MCF 10A (cell line): ENCODE data around the gene DCUN1D4. TPM values are rescaled to one million over a fixed set of nuclear protein-coding genes. Genes with fewer than 3 reads are reported as not detected.

ENCODE experiments used
- BruUV-seq: library from RNA; stranded (reverse); fragments of 400-500 nt; replicated peaks from 2 replicates; lab custom pipeline; 2021; lab: Mats Ljungman, UMichigan
- CTCF ChIA-PET: fragments of 300-600 bp; sonication (Branson Sonifier 250); formaldehyde crosslinking; extraction: SDS; loops from one replicate; lab custom pipeline; 2021; ENCODE audit warnings: antibody characterized with exemption, inconsistent platforms; lab: Yijun Ruan, JAX
- POLR2A ChIA-PET: fragments of 300-600, 350-650 bp; sonication (Branson Sonifier 250); formaldehyde crosslinking; extraction: SDS; loops from one replicate; lab custom pipeline; 2020; ENCODE audit warnings: antibody characterized with exemption, inconsistent platforms; lab: Yijun Ruan, JAX
- DNase-seq: peaks from one replicate; pipeline ENCODE4 v3.0.0-alpha.2; 2018; ENCODE audit not compliant: unreplicated experiment
- H3K27ac Mint-ChIP-seq: one replicate; pipeline ENCODE4 v1.8.0; 2022; ENCODE audit warnings: mild to moderate bottlenecking, low read depth, mixed read lengths; ENCODE audit not compliant: unreplicated experiment
- H3K27me3 Mint-ChIP-seq: one replicate; pipeline ENCODE4 v1.8.0; 2022; ENCODE audit warnings: mixed read lengths; ENCODE audit not compliant: insufficient read depth, unreplicated experiment
- H3K36me3 Mint-ChIP-seq: one replicate; pipeline ENCODE4 v1.8.0; 2022; ENCODE audit warnings: mild to moderate bottlenecking, moderate library complexity, mixed read lengths; ENCODE audit not compliant: insufficient read depth, unreplicated experiment
- H3K4me1 Mint-ChIP-seq: one replicate; pipeline ENCODE4 v1.8.0; 2022; ENCODE audit warnings: mixed read lengths; ENCODE audit not compliant: insufficient read depth, unreplicated experiment
- H3K4me3 Mint-ChIP-seq: one replicate; pipeline ENCODE4 v1.8.0; 2022; ENCODE audit warnings: mild to moderate bottlenecking, moderate library complexity, mixed read lengths; ENCODE audit not compliant: unreplicated experiment
- H3K9me3 Mint-ChIP-seq: one replicate; pipeline ENCODE4 v1.8.0; 2022; ENCODE audit warnings: mixed read lengths; ENCODE audit not compliant: unreplicated experiment
- CTCF ChIP-seq: fragments of 200-600 bp; IDR thresholded peaks from one replicate; pipeline ENCODE4 v1.8.0; 2022; ENCODE audit warnings: antibody characterized with exemption, mild to moderate bottlenecking; ENCODE audit not compliant: unreplicated experiment
- intact Hi-C: fragments of 100-400 bp; cut with micrococcal nuclease; formaldehyde crosslinking; loops from 2 replicates; pipeline ENCODE4 v1.14.1; 2022
- total RNA-seq: library from RNA; stranded (reverse); gene quantifications from 2 replicates; pipeline ENCODE4 v1.2.3, GENCODE V29; 2022

DCUN1D4 gene
- total RNA-seq, 1 experiment from 2014 or later: 88.0 TPM

DNA sequence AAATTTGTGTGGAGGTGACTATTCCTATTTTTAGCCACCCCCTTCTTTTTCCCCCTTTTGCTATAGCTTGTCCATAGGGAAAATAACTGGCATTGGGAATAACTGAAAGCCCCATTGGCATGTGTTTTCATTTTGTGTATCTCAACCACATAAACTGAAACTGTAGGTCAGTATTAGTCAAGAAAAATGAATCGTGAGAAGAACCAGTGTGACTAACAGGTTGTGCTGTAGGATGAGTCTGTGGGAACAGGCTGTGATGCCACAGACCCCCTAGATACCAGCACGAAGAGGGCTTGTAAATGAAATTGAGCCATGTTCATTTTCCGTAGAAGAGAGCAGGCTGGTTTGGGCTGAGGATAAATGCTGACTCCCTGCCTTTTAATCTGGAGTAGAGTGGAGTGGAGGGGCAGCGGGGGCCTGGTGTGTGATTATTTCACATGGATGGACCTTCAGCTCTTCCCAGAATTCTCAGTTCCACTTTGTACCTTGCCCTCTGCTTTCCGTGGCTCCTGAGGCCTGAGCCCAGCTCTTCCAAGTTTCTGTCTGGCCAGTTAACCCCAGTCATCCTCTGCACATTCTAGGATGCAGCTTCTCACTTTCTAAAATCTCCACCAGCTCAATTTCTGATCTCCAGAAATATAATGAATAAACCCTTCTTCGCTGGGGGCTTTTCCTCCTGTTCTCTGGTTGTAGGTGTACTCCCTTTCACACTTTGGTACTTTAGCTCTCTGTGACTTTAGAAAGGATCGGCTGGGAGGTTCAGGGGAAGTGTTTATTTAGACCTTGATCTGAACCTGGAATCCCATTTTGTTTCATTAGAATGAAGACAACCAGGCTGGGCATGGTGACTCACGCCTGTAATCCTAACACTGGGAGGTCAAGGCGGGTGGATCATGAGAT is 37.3 kb downstream of the DCUN1D4 start:
- Mint-ChIP-seq H3K9me3 (no peaks in the 10 kb centered on the region), H3K4me3 (no peak overlapping the region), H3K36me3 (peaks cover 77% of the 10 kb centered on the region), H3K27me3 (no peaks in the 10 kb centered on the region), H3K4me1 (peaks cover 8% of the 10 kb centered on the region), H3K27ac (no peak overlapping the region)
- TF ChIP-seq CTCF: no peak
- intact Hi-C loops: no loop called here
- BruUV-seq: no TSS peak
- DNase-seq: no peak
- POLR2A ChIA-PET: interaction anchor here (0.7 to 1.3 kb wide), 3 partner anchors 9 to 10 kb away, joined by 3 to 4 read pairs (median 3); no protein-coding TSS in a partner anchor
- CTCF ChIA-PET: interaction anchor here (0.7 to 2.8 kb wide), 2 partner anchors 16 to 38 kb away, joined by 3 to 15 read pairs; no protein-coding TSS in a partner anchor

DNA sequence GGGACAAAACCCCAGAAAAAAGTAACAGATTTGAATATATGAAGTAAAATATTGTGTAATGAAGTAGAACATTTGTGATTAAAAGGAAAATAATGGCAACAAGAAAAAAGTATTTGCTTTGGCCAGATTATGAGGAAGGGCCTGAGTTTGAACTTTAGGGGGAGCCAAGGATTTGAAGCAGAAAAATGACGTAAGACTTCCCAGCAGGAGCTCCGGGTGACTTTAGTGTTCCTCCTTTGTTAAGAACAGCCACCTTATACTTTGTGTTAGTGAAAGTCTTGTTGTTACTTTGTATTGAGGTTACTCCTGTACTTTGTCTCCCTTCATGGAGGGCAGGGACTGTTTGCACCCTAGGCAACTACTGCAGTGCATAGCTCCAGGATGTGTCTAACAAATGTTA is 41.1 kb downstream of the DCUN1D4 start:
- H3K36me3 Mint-ChIP-seq: peaks cover 72% of the 10 kb centered on the region
- no peak for TF ChIP-seq CTCF
- no peak for DNase-seq
- POLR2A ChIA-PET: interaction anchor here (1.6 kb wide), 1 partner anchor 12 kb away, joined by 5 read pairs; no protein-coding TSS in a partner anchor
- no TSS peak for BruUV-seq
- no peak overlapping the region for H3K4me3 Mint-ChIP-seq
- no peak overlapping the region for H3K27ac Mint-ChIP-seq
- H3K4me1 Mint-ChIP-seq: no peaks in the 10 kb centered on the region
- H3K27me3 Mint-ChIP-seq: no peaks in the 10 kb centered on the region
- intact Hi-C loops: no loop called here
- CTCF ChIA-PET: interaction anchor here (0.5 to 4.4 kb wide), 9 partner anchors 9 to 173 kb away, joined by 3 to 41 read pairs (median 3); no protein-coding TSS in a partner anchor
- no peaks in the 10 kb centered on the region for H3K9me3 Mint-ChIP-seq

DNA sequence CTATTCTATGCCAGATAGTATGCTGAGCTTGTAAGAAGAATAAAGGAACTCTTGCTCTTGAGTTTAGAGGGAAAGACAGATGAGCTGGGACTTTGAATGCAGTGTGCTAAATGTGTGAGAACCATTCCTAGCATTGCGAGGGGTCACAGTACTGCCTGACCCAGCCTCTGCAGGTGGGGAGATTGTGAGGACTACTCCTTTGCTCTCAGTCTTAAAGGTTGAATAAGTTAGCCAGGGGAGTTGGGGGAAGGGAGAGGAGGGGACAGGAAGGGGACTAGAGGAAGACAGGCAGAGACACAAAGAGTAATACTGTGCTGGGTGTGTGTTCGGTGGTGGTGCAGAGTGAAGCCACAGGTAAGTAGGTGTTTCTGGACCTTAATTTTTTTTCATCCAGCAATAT is 41.7 kb downstream of the DCUN1D4 start:
- Mint-ChIP-seq H3K27ac (no peak overlapping the region), H3K4me3 (no peak overlapping the region), H3K9me3 (no peaks in the 10 kb centered on the region), H3K4me1 (no peaks in the 10 kb centered on the region), H3K27me3 (no peaks in the 10 kb centered on the region), H3K36me3 (peaks cover 67% of the 10 kb centered on the region)
- no TSS peak for BruUV-seq
- ChIA-PET CTCF (interaction anchor here (0.5 to 4.4 kb wide), 10 partner anchors 10 to 173 kb away, joined by 3 to 41 read pairs (median 3); no protein-coding TSS in a partner anchor), POLR2A (interaction anchor here (1.6 kb wide), 1 partner anchor 13 kb away, joined by 5 read pairs; no protein-coding TSS in a partner anchor)
- TF ChIP-seq CTCF: no peak
- intact Hi-C loops: no loop called here
- DNase-seq: no peak

GRCh38 chr4:51885363-51885762 is 42.4 kb downstream of the DCUN1D4 start:
- TF ChIP-seq CTCF: peak; percentile 22
- peak; percentile 40 for DNase-seq
- Mint-ChIP-seq H3K9me3 (no peaks in the 10 kb centered on the region), H3K4me1 (no peaks in the 10 kb centered on the region), H3K36me3 (peaks cover 72% of the 10 kb centered on the region), H3K27me3 (no peaks in the 10 kb centered on the region), H3K27ac (no peak overlapping the region), H3K4me3 (no peak overlapping the region)
- POLR2A ChIA-PET: interaction anchor here (0.9 kb wide), 1 partner anchor 41 kb away, joined by 3 read pairs; no protein-coding TSS in a partner anchor
- intact Hi-C loops: no loop called here
- CTCF ChIA-PET: interaction anchor here (0.6 to 4.4 kb wide), 12 partner anchors 11 to 223 kb away, joined by 3 to 41 read pairs (median 3); no protein-coding TSS in a partner anchor
- BruUV-seq: no TSS peak
